GM18499 (cell line): ENCODE measurements around the gene KRTAP5-11.
"Not testable (repeated sequence)": the region's sequence is repeated elsewhere in the genome, so short reads cannot be mapped to it uniquely, and the experiment has no call there.

Source experiments
- ATAC-seq: cut with Tn5 transposase; IDR thresholded peaks from one replicate; pipeline ENCODE4 v1.9.1; 2021; ENCODE audit warnings: moderate number of reproducible peaks; ENCODE audit not compliant: insufficient read depth, unreplicated experiment

Gene KRTAP5-11

GRCh38 chr11:71558996-71559395, 23.7 kb downstream of the KRTAP5-11 start:
- ATAC-seq = no peak

DNA sequence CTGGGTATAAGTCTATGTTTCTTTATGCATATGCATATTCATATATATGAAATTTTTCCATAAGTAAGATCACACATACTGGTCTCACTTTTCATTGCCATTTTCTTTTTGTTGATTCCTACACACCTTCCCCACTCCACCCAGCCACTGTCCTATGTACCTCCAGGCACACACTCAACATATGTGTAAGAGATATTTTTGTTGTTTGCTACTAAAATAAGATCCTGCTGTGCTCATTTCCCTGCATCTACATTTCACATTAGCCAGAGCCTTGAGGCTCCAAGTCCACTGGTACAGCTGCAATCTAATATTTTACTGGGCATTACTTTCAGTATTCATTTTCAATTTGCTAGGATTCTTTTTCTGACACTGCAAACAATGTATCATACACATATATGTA, 25.4 kb downstream of the KRTAP5-11 start:
- ATAC-seq = no peak

DNA sequence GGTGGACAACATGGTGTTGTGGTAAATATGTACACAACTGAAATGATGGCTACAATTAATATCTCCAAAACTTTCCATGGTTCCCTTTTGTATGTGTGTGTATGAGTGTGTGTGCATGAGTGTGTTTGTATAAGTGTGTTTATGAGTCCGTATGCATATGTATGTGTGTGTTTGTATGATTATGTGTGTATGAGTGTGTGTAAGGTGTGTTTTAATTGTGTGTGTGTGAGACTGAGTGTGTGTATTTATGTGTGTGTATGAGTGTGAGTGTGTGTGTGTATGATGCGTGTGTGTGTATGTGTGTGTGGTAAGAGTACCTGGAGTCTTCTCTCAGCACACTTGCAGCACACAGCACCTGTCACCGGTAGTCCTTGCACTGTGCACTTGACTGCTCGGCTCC, 26.7 kb downstream of the KRTAP5-11 start:
- ATAC-seq = no peak

DNA sequence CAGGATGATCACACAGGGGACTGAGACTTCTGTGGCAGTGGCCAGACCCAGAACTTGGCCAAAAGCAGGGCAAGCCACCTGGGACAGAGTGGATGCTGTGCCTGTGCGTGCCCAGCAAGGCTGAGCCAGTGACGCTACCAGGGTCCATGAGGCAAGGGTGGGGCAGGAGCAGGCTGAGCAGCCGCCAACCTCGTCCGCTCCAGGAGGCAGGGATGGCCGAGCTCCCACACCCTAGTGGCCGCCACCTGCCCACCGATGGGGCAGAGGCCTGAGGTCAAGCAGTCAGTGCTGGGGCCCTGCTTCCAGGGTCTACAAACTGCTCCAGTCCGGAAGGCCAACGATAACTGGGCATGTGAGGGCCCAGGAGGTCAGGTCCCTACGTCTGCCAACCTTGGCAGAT, 27.2 kb downstream of the KRTAP5-11 start:
- ATAC-seq = no peak

DNA sequence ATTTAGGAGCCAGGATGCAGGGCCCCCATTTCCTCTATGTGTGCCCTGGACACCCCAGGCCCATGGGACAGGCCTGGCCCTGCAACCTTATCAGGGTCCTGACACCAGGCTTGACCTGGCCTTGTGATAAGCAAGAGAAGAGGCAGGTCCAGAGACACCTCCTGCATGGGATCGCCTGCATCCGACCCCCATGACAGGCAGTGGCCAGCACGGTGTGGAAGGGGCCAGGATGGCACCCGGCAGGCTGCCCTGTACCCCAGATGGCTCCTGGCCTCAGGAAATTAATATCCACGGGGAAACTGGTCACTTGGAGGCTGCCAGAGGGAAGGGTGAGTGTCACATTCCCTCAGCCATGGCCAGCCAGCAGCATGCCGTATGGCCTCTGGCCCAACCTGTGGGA, 27.7 kb downstream of the KRTAP5-11 start:
- ATAC-seq = no peak

GRCh38 chr11:71551711-71552110, 31.0 kb downstream of the KRTAP5-11 start:
- no peak for ATAC-seq

DNA sequence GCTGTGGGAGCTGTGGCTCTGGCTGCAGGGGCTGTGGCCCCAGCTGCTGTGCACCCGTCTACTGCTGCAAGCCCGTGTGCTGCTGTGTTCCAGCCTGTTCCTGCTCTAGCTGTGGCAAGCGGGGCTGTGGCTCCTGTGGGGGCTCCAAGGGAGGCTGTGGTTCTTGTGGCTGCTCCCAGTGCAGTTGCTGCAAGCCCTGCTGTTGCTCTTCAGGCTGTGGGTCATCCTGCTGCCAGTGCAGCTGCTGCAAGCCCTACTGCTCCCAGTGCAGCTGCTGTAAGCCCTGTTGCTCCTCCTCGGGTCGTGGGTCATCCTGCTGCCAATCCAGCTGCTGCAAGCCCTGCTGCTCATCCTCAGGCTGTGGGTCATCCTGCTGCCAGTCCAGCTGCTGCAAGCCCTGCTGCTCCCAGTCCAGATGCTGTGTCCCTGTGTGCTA, 33.9 kb downstream of the KRTAP5-11 start:
- no peak for ATAC-seq

DNA sequence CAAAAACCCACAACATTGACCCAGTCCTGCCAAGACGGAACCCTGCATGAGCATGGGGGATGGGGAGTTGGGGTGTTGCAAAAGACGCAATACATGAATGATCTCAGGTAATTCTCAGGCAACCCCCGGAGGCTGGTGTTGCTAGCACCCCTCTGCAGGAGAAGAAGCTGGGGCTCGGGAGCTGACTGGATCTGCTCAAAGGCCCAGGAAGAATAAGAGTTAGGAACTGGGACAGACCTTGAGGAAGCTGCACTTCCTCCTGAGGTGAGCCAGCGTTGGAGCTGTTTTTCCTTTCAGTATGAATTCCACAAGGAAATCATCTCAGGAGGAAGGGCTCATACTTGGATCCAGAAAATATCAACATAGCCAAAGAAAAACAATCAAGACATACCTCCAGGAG, 34.6 kb downstream of the KRTAP5-11 start, which contains the start of gene KRTAP5-9:
Gene KRTAP5-9, plus strand, starts transcription at position 301 of the 400 bp plus-strand sequence. CDS start 238 bp downstream, outside the sequence.
- ATAC-seq = no peak

DNA sequence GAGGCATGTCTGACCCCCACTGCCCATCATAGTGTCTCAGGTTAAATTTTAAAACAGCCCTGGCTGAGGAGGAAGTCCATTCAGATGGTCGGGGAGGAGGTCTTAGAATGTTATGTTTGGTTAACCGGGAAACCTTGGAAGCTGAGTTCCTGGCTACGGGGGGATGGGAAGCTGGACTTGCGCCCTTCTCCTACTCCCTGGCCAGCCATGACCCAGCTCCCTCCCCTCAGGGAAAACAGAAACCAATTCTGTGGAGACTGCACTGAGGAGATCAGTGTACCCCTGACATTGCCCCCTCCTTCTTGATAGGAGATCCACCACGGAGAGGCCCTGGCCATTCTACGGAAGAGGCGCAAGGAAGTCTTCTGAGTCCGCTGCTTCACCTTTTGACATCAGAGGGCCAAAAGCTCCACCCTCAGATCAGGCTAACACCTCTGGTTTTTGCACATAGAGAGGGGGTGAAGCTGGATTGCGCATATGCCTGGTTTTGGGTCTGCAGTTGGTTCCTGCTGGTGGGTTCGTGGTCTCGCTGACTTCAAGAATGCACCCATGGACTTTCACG, 37.2 kb downstream of the KRTAP5-11 start:
- no peak for ATAC-seq

DNA sequence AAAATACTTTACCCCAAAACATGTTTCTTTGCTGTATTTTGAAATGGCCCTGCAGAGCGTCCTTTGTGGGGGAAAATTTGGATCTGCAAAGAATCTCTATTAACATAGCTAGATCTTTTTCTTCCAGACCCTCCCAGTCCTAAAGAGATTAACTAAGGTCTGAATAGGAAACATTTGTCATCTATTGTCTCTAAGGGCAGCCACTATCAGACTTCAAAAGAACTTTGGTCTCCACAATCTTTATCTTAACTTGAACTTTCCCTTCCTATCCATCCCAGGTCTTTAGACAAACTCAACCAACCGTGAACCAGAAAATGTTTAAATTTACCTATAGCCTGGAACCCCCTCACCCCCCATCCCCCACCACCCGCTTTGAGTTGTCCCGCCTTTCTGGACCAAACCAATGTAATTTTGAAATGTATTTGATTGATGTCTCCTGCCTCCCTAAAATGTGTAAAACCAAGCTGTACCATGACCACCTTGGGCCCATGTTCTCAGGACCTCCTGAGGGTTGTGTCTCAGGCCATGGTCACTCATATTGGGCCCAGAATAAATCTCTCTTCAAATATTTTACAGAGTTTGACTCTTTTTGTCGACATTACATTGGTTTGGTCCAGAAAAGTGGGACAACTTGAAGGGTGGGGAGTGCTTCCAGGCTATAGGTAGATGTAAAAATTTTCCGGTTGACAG, 38.0 kb downstream of the KRTAP5-11 start:
- ATAC-seq = no peak

DNA sequence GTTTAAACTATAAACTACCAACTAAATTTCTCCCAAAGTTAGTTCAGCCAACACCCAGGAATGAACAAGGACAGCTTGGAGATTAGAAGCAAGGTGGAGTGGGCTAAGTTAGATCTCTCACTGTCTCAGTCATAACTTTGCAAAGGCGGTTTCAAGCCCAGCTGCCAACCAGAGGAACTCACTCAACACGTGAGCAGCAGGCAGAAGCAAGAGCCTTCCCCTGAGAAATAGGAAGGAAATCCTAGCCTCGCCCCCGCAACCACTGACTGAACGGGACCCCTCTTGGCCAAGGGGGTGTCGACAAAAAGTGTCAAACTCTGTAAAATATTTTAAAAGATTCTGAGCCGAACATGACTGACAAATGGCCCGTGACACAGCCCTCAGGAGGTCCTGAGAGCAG, 38.8 kb downstream of the KRTAP5-11 start:
- ATAC-seq = no peak

GRCh38 chr11:71542879-71543777, 39.5 kb downstream of the KRTAP5-11 start:
- ATAC-seq = no peak

GRCh38 chr11:71542382-71542781, 40.3 kb downstream of the KRTAP5-11 start:
- no peak for ATAC-seq

GRCh38 chr11:71540521-71541304, 42.0 kb downstream of the KRTAP5-11 start:
- ATAC-seq = not testable (repeated sequence)

GRCh38 chr11:71539971-71540370, 42.7 kb downstream of the KRTAP5-11 start:
- ATAC-seq = not testable (repeated sequence)

DNA sequence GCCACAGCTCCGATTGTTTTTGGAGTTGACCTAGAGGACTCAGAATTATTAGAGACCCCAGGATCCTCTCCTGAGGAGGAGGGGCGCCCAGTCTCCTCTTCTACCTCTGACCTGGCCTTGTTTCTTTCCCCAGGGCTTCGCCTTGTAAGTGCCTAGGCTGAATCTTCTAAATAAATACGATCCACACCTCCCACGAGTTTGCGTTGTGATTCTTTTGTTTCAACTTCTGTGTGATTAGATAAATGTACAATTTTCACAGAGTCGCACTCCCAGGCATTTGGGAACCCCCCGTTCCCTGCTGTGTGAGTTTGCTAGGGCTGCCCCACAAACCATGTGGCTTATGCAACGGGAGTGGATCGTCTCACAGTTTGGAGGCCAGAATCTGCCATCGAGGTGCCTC, 43.7 kb downstream of the KRTAP5-11 start:
- ATAC-seq = no peak

- no peak for ATAC-seq
Observed at GRCh38 chr11:71538666-71538990, 44.0 kb downstream of the KRTAP5-11 start.

GRCh38 chr11:71537977-71538665, 44.6 kb downstream of the KRTAP5-11 start, which contains the start of gene KRTAP5-8:
Gene KRTAP5-8 (plus strand): TSS chr11:71538025. CDS start chr11:71538056, 31 bp downstream.
- ATAC-seq = not testable (repeated sequence)

DNA sequence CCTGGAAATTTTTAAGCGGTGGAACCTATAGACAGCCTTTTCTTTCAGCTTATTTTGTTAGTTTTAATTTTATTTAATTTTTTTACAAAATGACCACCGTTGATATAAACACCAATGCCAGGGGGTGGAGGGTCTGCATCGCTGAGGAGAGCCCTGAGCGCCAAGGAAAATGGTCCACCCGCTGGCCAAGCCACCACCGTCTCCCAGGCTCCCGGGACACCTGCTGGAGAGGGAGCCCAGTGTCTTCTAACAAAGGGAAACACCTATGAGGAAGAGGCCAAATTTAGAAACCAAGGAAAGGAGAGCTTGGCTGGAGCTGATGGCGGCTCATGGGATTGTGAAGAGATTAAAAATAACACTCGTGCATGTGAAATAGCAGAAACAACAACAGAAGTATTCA, 45.1 kb downstream of the KRTAP5-11 start:
- ATAC-seq = no peak

DNA sequence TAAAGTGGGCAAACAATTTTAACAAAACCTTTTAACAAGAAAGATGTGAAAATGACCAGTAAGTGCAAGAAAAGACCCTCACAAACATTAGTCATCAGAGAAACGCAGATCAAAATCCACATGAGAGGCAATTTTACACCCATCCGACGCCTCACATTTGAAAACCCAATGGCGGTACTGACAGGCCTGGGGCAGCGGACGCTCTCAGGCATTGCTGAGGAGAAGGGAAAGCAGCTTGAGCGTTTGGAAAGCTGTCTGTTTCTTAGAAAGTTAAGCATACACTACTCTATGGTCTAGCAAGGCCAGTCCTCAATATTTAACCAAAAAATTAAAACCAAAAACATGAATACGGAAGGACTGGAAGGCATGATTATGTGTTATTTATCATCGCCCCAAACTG, 46.9 kb downstream of the KRTAP5-11 start:
- no peak for ATAC-seq
